OCI-LY7 (cell line): ENCODE data around the gene MTX3. TPM values are rescaled to one million over a fixed set of nuclear protein-coding genes. Genes with fewer than 3 reads are reported as not detected.

Source experiments
- BruUV-seq: library from RNA; stranded (reverse); fragments of 400-500 nt; replicated peaks from 2 replicates; lab custom pipeline; 2021; lab: Mats Ljungman, UMichigan
- CTCF ChIA-PET: fragments of 300-600 bp; sonication (Branson Sonifier 250); formaldehyde crosslinking; loops from one replicate; lab custom pipeline; 2022; ENCODE audit warnings: antibody characterized with exemption; ENCODE audit not compliant: unreplicated experiment; lab: Charles Lee
- POLR2A ChIA-PET: fragments of 300-600 bp; sonication (Branson Sonifier 250); formaldehyde crosslinking; loops from one replicate; lab custom pipeline; 2022; ENCODE audit warnings: antibody characterized with exemption; lab: Charles Lee
- DNase-seq: peaks from one replicate; pipeline ENCODE4 v3.0.0-alpha.2; 2015; ENCODE audit warnings: low spot score
- H2AFZ ChIP-seq: fragments of 200-600 bp; sonication (generic), shearing (Covaris generic); 2 replicates; pipeline ENCODE4 v1.6.1; 2014; ENCODE audit warnings: mild to moderate bottlenecking, antibody characterized with exemption, low read length, moderate library complexity
- H3K27ac ChIP-seq: fragments of 200-600 bp; sonication (generic); 2 replicates; pipeline ENCODE4 v1.5.1; 2014; ENCODE audit warnings: mixed run types, low read depth, mild to moderate bottlenecking, moderate library complexity, low read length, inconsistent platforms; ENCODE audit not compliant: poor library complexity, severe bottlenecking
- H3K36me3 ChIP-seq: fragments of 200-600 bp; sonication (generic); 2 replicates; pipeline ENCODE4 v1.6.1; 2014; ENCODE audit warnings: mild to moderate bottlenecking, antibody characterized with exemption, low read length, moderate library complexity, mixed read lengths; ENCODE audit not compliant: insufficient read depth
- H3K4me1 ChIP-seq: fragments of 200-600 bp; sonication (generic); 2 replicates; pipeline ENCODE4 v1.5.1; 2014; ENCODE audit warnings: mild to moderate bottlenecking, low read length; ENCODE audit not compliant: insufficient read depth, poor library complexity, severe bottlenecking
- H3K4me2 ChIP-seq: fragments of 200-600 bp; sonication (generic); 2 replicates; pipeline ENCODE4 v1.6.1; 2014; ENCODE audit warnings: mild to moderate bottlenecking, low read length
- H3K4me3 ChIP-seq: fragments of 200-600 bp; sonication (generic); 2 replicates; pipeline ENCODE4 v1.5.1; 2014; ENCODE audit warnings: mild to moderate bottlenecking, low read depth, low read length; ENCODE audit not compliant: poor library complexity, severe bottlenecking
- H3K79me2 ChIP-seq: fragments of 200-600 bp; sonication (generic); 2 replicates; pipeline ENCODE4 v1.6.1; 2016; ENCODE audit warnings: low read depth, mild to moderate bottlenecking, low read length, moderate library complexity, mixed read lengths; ENCODE audit not compliant: insufficient read depth
- H3K9me2 ChIP-seq: fragments of 200-600 bp; sonication (generic); 2 replicates; pipeline ENCODE4 v1.6.1; 2016; ENCODE audit warnings: mild to moderate bottlenecking, low read length, mixed read lengths; ENCODE audit not compliant: insufficient read depth
- H3K9me3 ChIP-seq: fragments of 200-600 bp; sonication (generic); 2 replicates; pipeline ENCODE4 v1.6.1; 2014; ENCODE audit warnings: mild to moderate bottlenecking, mixed run types, low read length, mixed read lengths
- H4K20me1 ChIP-seq: fragments of 200-600 bp; sonication (generic); 2 replicates; pipeline ENCODE4 v1.6.1; 2014; ENCODE audit warnings: mild to moderate bottlenecking, antibody characterized with exemption, low read length, moderate library complexity, mixed read lengths; ENCODE audit not compliant: insufficient read depth
- EZH2phosphoT487 ChIP-seq: fragments of 200-600 bp; sonication (generic); IDR thresholded peaks from 2 replicates; pipeline ENCODE4 v1.6.1; 2018; ENCODE audit warnings: low read depth, borderline replicate concordance, mild to moderate bottlenecking, mixed run types, antibody characterized with exemption, low read length, moderate library complexity, mixed read lengths
- intact Hi-C: fragments of 100-400 bp; cut with micrococcal nuclease; formaldehyde crosslinking; loops from one replicate; pipeline ENCODE4 v1.10.0; 2022; ENCODE audit not compliant: unreplicated experiment
- total RNA-seq, 2 experiments: library from RNA; depleted of rRNA in 1 of 2; stranded (reverse); fragments of >200 nt in 1 of 2; shearing (Covaris generic) in 1 of 2; gene quantifications; 2 replicates each; pipeline ENCODE4 v1.2.3, GENCODE V29; 2014 to 2022
- TF ChIP-seq, protein P1 (sequence below): fragments of 200-600 bp; sonication (generic); conservative IDR thresholded peaks from 2 replicates; pipeline ENCODE4 v1.5.1; 2014; ENCODE audit warnings: mild to moderate bottlenecking, antibody characterized with exemption, low read length, moderate library complexity, mixed read lengths

The MTX3 gene
- total RNA-seq, 2 experiments from 2014 or later = 26.0 to 53.6 TPM

DNA sequence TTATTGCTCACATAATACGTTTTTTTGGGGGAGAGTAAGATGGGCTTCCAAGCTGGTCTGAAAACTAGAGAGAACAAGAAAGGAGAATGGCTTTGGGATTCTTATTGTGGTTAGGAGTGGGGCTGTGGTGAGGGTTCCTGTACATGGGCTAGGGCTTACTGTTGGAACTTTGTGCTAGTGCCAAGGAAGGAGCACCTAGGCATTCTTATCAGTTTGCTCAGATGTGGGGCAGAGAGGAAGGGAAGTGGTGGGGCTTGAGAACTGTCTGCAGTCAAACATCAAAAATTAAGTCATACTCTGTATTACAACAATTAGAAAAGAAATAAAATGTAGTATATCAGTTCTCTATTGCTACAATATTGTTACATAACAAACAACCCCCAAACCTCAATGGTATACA is 40.0 kb upstream of the MTX3 start:
- H3K27ac ChIP-seq = no peak overlapping the region
- no peak overlapping the region for H2AFZ ChIP-seq
- no peaks in the 10 kb centered on the region for H3K79me2 ChIP-seq
- CTCF ChIA-PET = no interaction called here
- H3K4me1 ChIP-seq = no peaks in the 10 kb centered on the region
- H3K9me2 ChIP-seq = no peaks in the 10 kb centered on the region
- H4K20me1 ChIP-seq = no peaks in the 10 kb centered on the region
- POLR2A ChIA-PET = interaction anchor here (0.6 to 1.6 kb wide), 2 partner anchors 11 to 194 kb away, joined by 4 to 6 read pairs; no protein-coding TSS in a partner anchor
- intact Hi-C loops = no loop called here
- no peaks in the 10 kb centered on the region for H3K36me3 ChIP-seq
- no peaks in the 10 kb centered on the region for H3K9me3 ChIP-seq
- BruUV-seq = no TSS peak
- no peak for DNase-seq
- no peak overlapping the region for H3K4me2 ChIP-seq
- H3K4me3 ChIP-seq = no peak overlapping the region
- TF ChIP-seq, protein P1, sequence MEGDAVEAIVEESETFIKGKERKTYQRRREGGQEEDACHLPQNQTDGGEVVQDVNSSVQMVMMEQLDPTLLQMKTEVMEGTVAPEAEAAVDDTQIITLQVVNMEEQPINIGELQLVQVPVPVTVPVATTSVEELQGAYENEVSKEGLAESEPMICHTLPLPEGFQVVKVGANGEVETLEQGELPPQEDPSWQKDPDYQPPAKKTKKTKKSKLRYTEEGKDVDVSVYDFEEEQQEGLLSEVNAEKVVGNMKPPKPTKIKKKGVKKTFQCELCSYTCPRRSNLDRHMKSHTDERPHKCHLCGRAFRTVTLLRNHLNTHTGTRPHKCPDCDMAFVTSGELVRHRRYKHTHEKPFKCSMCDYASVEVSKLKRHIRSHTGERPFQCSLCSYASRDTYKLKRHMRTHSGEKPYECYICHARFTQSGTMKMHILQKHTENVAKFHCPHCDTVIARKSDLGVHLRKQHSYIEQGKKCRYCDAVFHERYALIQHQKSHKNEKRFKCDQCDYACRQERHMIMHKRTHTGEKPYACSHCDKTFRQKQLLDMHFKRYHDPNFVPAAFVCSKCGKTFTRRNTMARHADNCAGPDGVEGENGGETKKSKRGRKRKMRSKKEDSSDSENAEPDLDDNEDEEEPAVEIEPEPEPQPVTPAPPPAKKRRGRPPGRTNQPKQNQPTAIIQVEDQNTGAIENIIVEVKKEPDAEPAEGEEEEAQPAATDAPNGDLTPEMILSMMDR = no peak
- TF ChIP-seq EZH2phosphoT487 = no peak

DNA sequence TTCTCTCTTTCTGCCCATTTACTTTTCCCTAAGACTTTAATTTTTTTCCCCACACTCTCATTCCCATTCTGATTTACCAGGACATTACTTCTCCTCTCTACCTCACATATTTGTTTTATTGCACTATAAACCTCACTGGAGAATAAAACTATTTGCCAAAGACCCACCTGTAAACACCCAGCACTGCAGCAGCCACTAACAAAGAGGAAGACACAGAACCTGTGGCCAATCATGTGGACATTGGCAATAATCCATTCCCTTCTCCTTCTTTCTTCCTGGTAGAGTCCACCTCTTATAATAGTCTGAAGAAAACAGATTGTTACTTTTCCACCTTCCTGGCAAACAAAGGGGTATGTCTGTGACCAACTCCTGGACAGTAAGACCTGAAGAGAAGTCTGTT is 35.8 kb upstream of the MTX3 start:
- no peak overlapping the region for H3K4me2 ChIP-seq
- H3K79me2 ChIP-seq = no peaks in the 10 kb centered on the region
- H3K4me1 ChIP-seq = no peaks in the 10 kb centered on the region
- H2AFZ ChIP-seq = no peak overlapping the region
- DNase-seq = no peak
- no TSS peak for BruUV-seq
- no peaks in the 10 kb centered on the region for H3K9me2 ChIP-seq
- POLR2A ChIA-PET = no interaction called here
- intact Hi-C loops = no loop called here
- no peaks in the 10 kb centered on the region for H4K20me1 ChIP-seq
- H3K36me3 ChIP-seq = no peaks in the 10 kb centered on the region
- CTCF ChIA-PET = no interaction called here
- no peak overlapping the region for H3K4me3 ChIP-seq
- H3K9me3 ChIP-seq = no peaks in the 10 kb centered on the region
- no peak overlapping the region for H3K27ac ChIP-seq
- TF ChIP-seq EZH2phosphoT487 = no peak
- TF ChIP-seq, protein P1 = no peak

DNA sequence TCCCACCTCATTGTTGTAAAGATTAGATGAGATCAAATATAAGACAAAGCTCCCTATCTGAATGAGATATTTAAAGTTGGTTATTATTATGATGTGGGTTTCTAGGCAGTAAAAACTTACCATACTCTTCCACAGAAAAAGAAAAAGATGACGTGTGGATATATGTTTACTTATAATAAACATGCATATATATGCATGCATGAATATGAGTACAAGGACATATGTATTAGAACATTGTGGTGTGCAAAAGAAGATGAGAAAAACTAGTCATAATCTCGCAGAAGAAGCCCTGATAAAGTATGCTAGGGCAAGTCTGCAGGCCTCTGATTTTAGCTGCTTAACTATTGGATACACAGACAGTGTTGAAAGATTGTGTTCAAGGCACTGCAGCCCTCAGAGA is 34.0 kb upstream of the MTX3 start:
- Histone ChIP-seq H3K4me3 (no peak overlapping the region), H2AFZ (no peak overlapping the region), H3K4me1 (no peaks in the 10 kb centered on the region), H3K4me2 (no peak overlapping the region), H4K20me1 (no peaks in the 10 kb centered on the region), H3K36me3 (no peaks in the 10 kb centered on the region), H3K79me2 (no peaks in the 10 kb centered on the region), H3K9me2 (no peaks in the 10 kb centered on the region), H3K9me3 (no peaks in the 10 kb centered on the region), H3K27ac (no peak overlapping the region)
- no peak for DNase-seq
- intact Hi-C loops = no loop called here
- ChIA-PET POLR2A (interaction anchor here (0.7 kb wide), 1 partner anchor 15 kb away, joined by 3 read pairs; no protein-coding TSS in a partner anchor), CTCF (no interaction called here)
- no peak for TF ChIP-seq EZH2phosphoT487
- TF ChIP-seq, protein P1 = no peak
- BruUV-seq = no TSS peak
